Measurements from ENCODE around the gene TGFA.

GRCh38 chr2:70403267-70404053, 150.2 kb downstream of the TGFA start:
- TF ChIP-seq CTCF (IDR thresholded peaks at IDR 0.05; ENCODE audit: poor library complexity) = no peak
- no peak for TF ChIP-seq EZH2phosphoT487 (IDR thresholded peaks at IDR 0.05; ENCODE audit: low read depth, severe bottlenecking, unreplicated experiment)
- no peak for TF ChIP-seq EZH2 (IDR thresholded peaks at IDR 0.05; ENCODE audit: borderline replicate concordance)

All from hepatocyte (in vitro differentiated cells).